Panc1 (cell line): ENCODE data around the gene EEF1A2. TPM values are rescaled to one million over a fixed set of nuclear protein-coding genes. Genes with fewer than 3 reads are reported as not detected.

Source experiments
- ATAC-seq: fragments of 200-7000 bp; cut with Tn5 transposase; 2 replicates; pipeline ENCODE4 v1.9.1; 2020; ENCODE audit warnings: mild to moderate bottlenecking, moderate library complexity
- BruUV-seq: library from RNA; stranded (reverse); fragments of 400-500 nt; replicated peaks from 2 replicates; lab custom pipeline; 2021; lab: Mats Ljungman, UMichigan
- CTCF ChIA-PET: fragments of 300-600 bp; sonication (Branson Sonifier 250); formaldehyde crosslinking; loops from one replicate; lab custom pipeline; 2022; ENCODE audit warnings: antibody characterized with exemption; lab: Charles Lee
- POLR2A ChIA-PET: fragments of 300-600 bp; sonication (Branson Sonifier 250); formaldehyde crosslinking; loops from one replicate; lab custom pipeline; 2022; ENCODE audit warnings: antibody characterized with exemption; lab: Charles Lee
- DNase-seq: peaks from one replicate; pipeline ENCODE4 v3.0.0-alpha.2; 2010; ENCODE audit warnings: low read depth, low spot score
- H3K27ac ChIP-seq: 2 replicates; pipeline ENCODE4 v1.5.1; 2011; ENCODE audit warnings: mild to moderate bottlenecking, low read length, inconsistent platforms
- H3K27me3 ChIP-seq: fragments of 200-500 bp; sonication (Bioruptor generic); 2 replicates; pipeline ENCODE4 v1.6.0; 2014; ENCODE audit warnings: low read length, inconsistent platforms; ENCODE audit not compliant: control insufficient read depth, insufficient read depth
- H3K36me3 ChIP-seq: fragments of 200-500 bp; sonication (Bioruptor generic); 2 replicates; pipeline ENCODE4 v1.5.1; 2014; ENCODE audit warnings: inconsistent platforms, mild to moderate bottlenecking, low read length, moderate library complexity; ENCODE audit not compliant: control insufficient read depth, insufficient read depth
- H3K4me1 ChIP-seq: 2 replicates; pipeline ENCODE4 v1.5.1; 2011; ENCODE audit warnings: inconsistent platforms, mild to moderate bottlenecking, low read length, moderate library complexity; ENCODE audit not compliant: control insufficient read depth, insufficient read depth
- H3K4me3 ChIP-seq, 2 experiments: 2 replicates each; pipeline ENCODE4 v1.5.1; 2011 to 2012; ENCODE audit warnings: low read depth in 2 of 2, low read length in 2 of 2, mild to moderate bottlenecking in 2 of 2, inconsistent platforms in 1 of 2, moderate library complexity in 1 of 2
- H3K9me3 ChIP-seq: fragments of 200-500 bp; sonication (Bioruptor generic); 2 replicates; pipeline ENCODE4 v1.5.1; 2014; ENCODE audit warnings: low read depth, mild to moderate bottlenecking, inconsistent platforms, low read length, moderate library complexity; ENCODE audit not compliant: control insufficient read depth, insufficient read depth
- POLR2AphosphoS5 ChIP-seq: IDR thresholded peaks from 2 replicates; pipeline ENCODE4 v1.6.1; 2012; ENCODE audit warnings: mild to moderate bottlenecking, low read depth, low read length, moderate library complexity
- REST ChIP-seq, 2 experiments: IDR thresholded peaks; 2 replicates each; pipeline ENCODE4 v1.6.1; 2011 to 2012; ENCODE audit warnings: low read depth in 2 of 2, control low read depth in 1 of 2, low read length in 1 of 2, mild to moderate bottlenecking in 1 of 2, moderate library complexity in 1 of 2; ENCODE audit not compliant: insufficient read depth in 1 of 2
- in situ Hi-C: cut with HindIII; loops from 2 replicates; pipeline ENCODE4 v1.10.0; 2016; ENCODE audit warnings: low sequenced_read_pairs, low pct_unique_long_range_greater_than_20kb
- intact Hi-C: fragments of 100-400 bp; cut with micrococcal nuclease; formaldehyde crosslinking; loops from one replicate; pipeline ENCODE4 v1.10.0; 2022; ENCODE audit not compliant: unreplicated experiment
- total RNA-seq: library from RNA; stranded (reverse); gene quantifications from one replicate; pipeline ENCODE4 v1.2.1, GENCODE V29; 2021; ENCODE audit not compliant: unreplicated experiment
- TF ChIP-seq, protein P1 (sequence below): fragments of 450-650 bp; IDR thresholded peaks from 2 replicates; pipeline ENCODE4 v1.5.1; 2017; ENCODE audit warnings: mild to moderate bottlenecking

EEF1A2 gene
- total RNA-seq, 1 experiment from 2014 or later = 178 TPM

DNA sequence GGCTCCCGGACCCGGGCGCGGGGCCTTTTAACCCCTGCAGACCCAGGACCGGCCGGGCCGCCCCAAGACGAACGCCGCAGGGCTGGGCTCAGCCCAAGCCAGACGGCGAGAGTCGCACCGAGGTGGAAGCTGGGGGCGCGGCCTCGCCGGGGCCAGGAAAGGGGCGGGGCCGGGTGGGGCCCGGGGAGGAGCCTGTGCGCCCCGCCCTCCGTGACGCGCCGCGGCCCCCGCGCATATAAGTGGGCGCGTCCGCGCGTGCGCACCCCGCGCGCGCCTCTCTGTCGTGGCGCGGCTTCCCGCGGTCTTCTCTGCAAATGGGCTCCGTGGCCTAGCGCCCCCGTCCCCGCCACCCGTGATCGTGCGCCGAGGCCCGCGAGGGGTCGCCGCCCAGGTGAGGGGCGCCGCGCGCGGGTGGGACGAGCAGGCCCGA lies 21.6 kb upstream of the EEF1A2 start, which contains the start of gene PPDPF:
TSS of gene PPDPF (plus strand) at position 262 of the 430 bp plus-strand sequence. CDS start 544 bp downstream, outside the sequence.
- no peak for DNase-seq
- POLR2A ChIA-PET = interaction anchor here (0.6 to 1.9 kb wide), 2 partner anchors 17 to 454 kb away, joined by 5 to 12 read pairs; partner anchors contain the start of gene PTK6
- BruUV-seq = no TSS peak

GRCh38 chr20:63519668-63520503 lies 21.0 kb upstream of the EEF1A2 start:
- BruUV-seq = no TSS peak
- POLR2A ChIA-PET = interaction anchor here (0.6 to 1.9 kb wide), 2 partner anchors 18 to 455 kb away, joined by 5 to 12 read pairs; partner anchors contain the start of gene PTK6
- Histone ChIP-seq H3K9me3 (no peaks in the 10 kb centered on the region), H3K27me3 (no peaks in the 10 kb centered on the region), H3K36me3 (peaks cover 4% of the 10 kb centered on the region; the same call in 1 of the 2 replicates), H3K27ac (peak overlapping the region; percentile 80), H3K4me1 (peaks cover 7% of the 10 kb centered on the region), H3K4me3 (peak overlapping the region; percentile 78 to 79)
- intact Hi-C loops (no loop called here), in situ Hi-C loops (no loop called here)
- ATAC-seq (peak; percentile 84), DNase-seq (no peak)
- CTCF ChIA-PET = interaction anchor here (1.5 kb wide), 1 partner anchor 18 kb away, joined by 10 read pairs; the partner anchor contains the start of gene PTK6
- no peak for TF ChIP-seq POLR2AphosphoS5
- TF ChIP-seq, protein P1, sequence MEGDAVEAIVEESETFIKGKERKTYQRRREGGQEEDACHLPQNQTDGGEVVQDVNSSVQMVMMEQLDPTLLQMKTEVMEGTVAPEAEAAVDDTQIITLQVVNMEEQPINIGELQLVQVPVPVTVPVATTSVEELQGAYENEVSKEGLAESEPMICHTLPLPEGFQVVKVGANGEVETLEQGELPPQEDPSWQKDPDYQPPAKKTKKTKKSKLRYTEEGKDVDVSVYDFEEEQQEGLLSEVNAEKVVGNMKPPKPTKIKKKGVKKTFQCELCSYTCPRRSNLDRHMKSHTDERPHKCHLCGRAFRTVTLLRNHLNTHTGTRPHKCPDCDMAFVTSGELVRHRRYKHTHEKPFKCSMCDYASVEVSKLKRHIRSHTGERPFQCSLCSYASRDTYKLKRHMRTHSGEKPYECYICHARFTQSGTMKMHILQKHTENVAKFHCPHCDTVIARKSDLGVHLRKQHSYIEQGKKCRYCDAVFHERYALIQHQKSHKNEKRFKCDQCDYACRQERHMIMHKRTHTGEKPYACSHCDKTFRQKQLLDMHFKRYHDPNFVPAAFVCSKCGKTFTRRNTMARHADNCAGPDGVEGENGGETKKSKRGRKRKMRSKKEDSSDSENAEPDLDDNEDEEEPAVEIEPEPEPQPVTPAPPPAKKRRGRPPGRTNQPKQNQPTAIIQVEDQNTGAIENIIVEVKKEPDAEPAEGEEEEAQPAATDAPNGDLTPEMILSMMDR = peak; percentile 16; the same call in 1 of the 2 replicates

More for the DNA sequence above, 21.6 kb upstream of the EEF1A2 start, which contains the start of gene PPDPF:
- CTCF ChIA-PET = interaction anchor here (1.5 kb wide), 1 partner anchor 17 kb away, joined by 10 read pairs; the partner anchor contains the start of gene PTK6
- no peaks in the 10 kb centered on the region for H3K27me3 ChIP-seq
- TF ChIP-seq POLR2AphosphoS5 = peak; percentile 65
- no peak for TF ChIP-seq REST (IDR thresholded peaks at IDR 0.05; ENCODE audit: insufficient read depth in 1 of 2, low read depth in 2 of 2, low read length in 1 of 2)
- intact Hi-C loops = no loop called here
- H3K4me1 ChIP-seq = peaks cover 7% of the 10 kb centered on the region
- peak within 1 kb of the TSS; percentile 80 for H3K27ac ChIP-seq
- H3K36me3 ChIP-seq = peaks cover 4% of the 10 kb centered on the region; the same call in 1 of the 2 replicates
- ATAC-seq = peak; percentile 86
- H3K4me3 ChIP-seq = peak within 1 kb of the TSS; percentile 79 to 80
- in situ Hi-C loops = no loop called here
- no peaks in the 10 kb centered on the region for H3K9me3 ChIP-seq
